Endothelial cell of umbilical vein (primary cell): ENCODE data around the gene CNPY3. TPM values are rescaled to one million over a fixed set of nuclear protein-coding genes. Genes with fewer than 3 reads are reported as not detected.
"Not testable (repeated sequence)": the region's sequence is repeated elsewhere in the genome, so short reads cannot be mapped to it uniquely, and the experiment has no call there.

Source experiments
- BruUV-seq: library from RNA; stranded (reverse); fragments of 400-500 nt; replicated peaks from 2 replicates; lab custom pipeline; 2021; lab: Mats Ljungman, UMichigan
- CTCF ChIA-PET: fragments of 300-600, 350-600 bp; sonication (Branson Sonifier 250); formaldehyde crosslinking; loops from one replicate; lab custom pipeline; 2021; ENCODE audit warnings: antibody characterized with exemption, inconsistent platforms; lab: Charles Lee
- POLR2A ChIA-PET: fragments of 300-600, 350-600 bp; sonication (Branson Sonifier 250); formaldehyde crosslinking; loops from one replicate; lab custom pipeline; 2021; ENCODE audit warnings: antibody characterized with exemption, inconsistent platforms; lab: Charles Lee
- DNase-seq: peaks from one replicate; pipeline ENCODE4 v3.0.0-alpha.2; 2011; ENCODE audit warnings: low read depth, low spot score
- FAIRE-seq: peaks from 2 replicates; lab custom pipeline; 2011; peaks lifted over from hg19 to GRCh38; lab: Jason Lieb, UNC
- H2AFZ ChIP-seq: 2 replicates; pipeline ENCODE4 v1.6.0; 2012; ENCODE audit warnings: low read depth, low read length, control low read depth, inconsistent platforms
- H3K27ac ChIP-seq: 2 replicates; pipeline ENCODE4 v1.5.1; 2011; ENCODE audit warnings: low read depth, mild to moderate bottlenecking, control low read depth, low read length, moderate library complexity; ENCODE audit not compliant: insufficient read depth
- H3K27me3 ChIP-seq, 2 experiments: 2 replicates each; pipeline versions ENCODE4 v1.6.0 to v1.6.1; 2011; ENCODE audit warnings: low read length in 2 of 2, mixed read lengths in 1 of 2; ENCODE audit not compliant: control insufficient read depth in 2 of 2, insufficient read depth in 2 of 2
- H3K36me3 ChIP-seq, 2 experiments: 2 replicates in 1 of 2; 3 replicates in 1 of 2; pipeline ENCODE4 v1.5.1; 2011; ENCODE audit warnings: low read length in 2 of 2, mild to moderate bottlenecking in 1 of 2, moderate library complexity in 1 of 2; ENCODE audit not compliant: control insufficient read depth in 2 of 2, insufficient read depth in 2 of 2; ENCODE audit errors: extremely low read depth in 1 of 2
- H3K4me1 ChIP-seq: 3 replicates; pipeline ENCODE4 v1.5.1; 2011; ENCODE audit warnings: mild to moderate bottlenecking, low read length; ENCODE audit not compliant: control insufficient read depth, insufficient read depth; ENCODE audit errors: extremely low read depth
- H3K4me2 ChIP-seq: 2 replicates; pipeline ENCODE4 v1.6.1; 2011; ENCODE audit warnings: low read length, control low read depth, mixed read lengths; ENCODE audit not compliant: insufficient read depth
- H3K4me3 ChIP-seq, 3 experiments: fragments of 200-600 bp in 1 of 3; sonication (generic), shearing (Covaris generic) in 1 of 3; replicated peaks in 1 of 3; 2 replicates each; pipeline ENCODE4 v1.5.1; 2011 to 2016; ENCODE audit warnings: control low read depth in 3 of 3, low read length in 3 of 3, mild to moderate bottlenecking in 2 of 3, inconsistent platforms in 1 of 3, low read depth in 1 of 3, moderate library complexity in 1 of 3; ENCODE audit not compliant: insufficient read depth in 1 of 3
- H3K79me2 ChIP-seq: 2 replicates; pipeline ENCODE4 v1.6.0; 2012; ENCODE audit warnings: low read length, inconsistent platforms; ENCODE audit not compliant: control insufficient read depth, insufficient read depth
- H3K9ac ChIP-seq: replicated peaks from 2 replicates; pipeline ENCODE3; 2011; ENCODE audit warnings: low read length, control low read depth; ENCODE audit not compliant: insufficient read depth; ENCODE audit errors: extremely low read depth
- H3K9me1 ChIP-seq: replicated peaks from 3 replicates; pipeline ENCODE4 v1.6.0; 2011; ENCODE audit warnings: mild to moderate bottlenecking, low read length; ENCODE audit not compliant: control insufficient read depth, insufficient read depth; ENCODE audit errors: extremely low read depth
- H3K9me3 ChIP-seq: replicated peaks from 2 replicates; pipeline ENCODE4 v1.5.1; 2012; ENCODE audit warnings: low read length, inconsistent platforms; ENCODE audit not compliant: control insufficient read depth, insufficient read depth
- H4K20me1 ChIP-seq: replicated peaks from 2 replicates; pipeline ENCODE3; 2011; ENCODE audit warnings: mild to moderate bottlenecking, low read length; ENCODE audit not compliant: control insufficient read depth, insufficient read depth; ENCODE audit errors: extremely low read depth
- EZH2 ChIP-seq: IDR thresholded peaks from 2 replicates; pipeline ENCODE4 v1.6.1; 2012; ENCODE audit warnings: borderline replicate concordance, low read depth, mild to moderate bottlenecking, moderate library complexity, low read length, inconsistent platforms; ENCODE audit not compliant: severe bottlenecking
- FOS ChIP-seq: IDR thresholded peaks from 2 replicates; pipeline ENCODE4 v1.6.1; 2011; ENCODE audit warnings: mild to moderate bottlenecking, low read length, moderate library complexity, borderline replicate concordance; ENCODE audit not compliant: insufficient read depth
- GATA2 ChIP-seq: IDR thresholded peaks from 2 replicates; pipeline ENCODE4 v1.7.0; 2011; ENCODE audit warnings: low read depth, mild to moderate bottlenecking, moderate library complexity, mixed read lengths, low read length; ENCODE audit not compliant: insufficient read length, insufficient read depth
- JUN ChIP-seq: IDR thresholded peaks from 2 replicates; pipeline ENCODE4 v1.6.1; 2011; ENCODE audit warnings: borderline replicate concordance, low read depth; ENCODE audit not compliant: insufficient read length, insufficient read depth
- MYC ChIP-seq: IDR thresholded peaks from one replicate; pipeline ENCODE4 v1.6.1; 2011; ENCODE audit warnings: mild to moderate bottlenecking, low read depth, low read length
- POLR2A ChIP-seq: IDR thresholded peaks from 2 replicates; pipeline ENCODE4 v1.6.1; 2012; ENCODE audit warnings: low read depth, mild to moderate bottlenecking, control low read depth, low read length
- POLR2AphosphoS5 ChIP-seq: IDR thresholded peaks from 2 replicates; pipeline ENCODE4 v1.6.1; 2012; ENCODE audit warnings: low read depth, mild to moderate bottlenecking, control low read depth, low read length, moderate library complexity; ENCODE audit not compliant: insufficient read depth
- dilution Hi-C: fragments of 300-500 bp; cut with MboI; formaldehyde crosslinking; loops from one replicate; pipeline ENCODE4 v1.15.0; 2019; ENCODE audit warnings: low sequenced_read_pairs; ENCODE audit not compliant: extremely low pct_ligation_motif_present
- intact Hi-C: fragments of 100-400 bp; cut with micrococcal nuclease; formaldehyde crosslinking; loops from one replicate; pipeline ENCODE4 v1.10.0; 2022
- polyA plus RNA-seq, 4 experiments: library from polyadenylated mRNA; depleted of rRNA in 3 of 4; stranded (reverse) in 3 of 4; unstranded in 1 of 4; fragments of >200 nt; gene quantifications; 2 replicates each; pipeline versions ENCODE4 v1.2.1 to v1.2.3, GENCODE V29; 2011 to 2012; ENCODE audit warnings: missing spikeins in 1 of 4
- total RNA-seq: library from RNA; stranded (reverse); gene quantifications from 2 replicates; pipeline ENCODE4 v1.2.3, GENCODE V29; 2021
- TF ChIP-seq, protein P1 (sequence below), 2 donors: IDR thresholded peaks; 1 replicate in 1 of 2; 2 replicates in 1 of 2; pipeline ENCODE4 v1.5.1; 2011; ENCODE audit warnings: low read length in 2 of 2, mild to moderate bottlenecking in 2 of 2, moderate library complexity in 2 of 2, control low read depth in 1 of 2, inconsistent platforms in 1 of 2, low read depth in 1 of 2; ENCODE audit not compliant: insufficient read depth in 1 of 2; ENCODE audit errors: extremely low read depth in 1 of 2
- TF ChIP-seq, protein P2 (sequence below): IDR thresholded peaks from 2 replicates; pipeline ENCODE4 v1.6.1; 2011; ENCODE audit not compliant: insufficient read depth, insufficient read length

The CNPY3 gene
- total and polyA plus RNA-seq, 2 donors (not counting 3 experiments of a cell fraction or from before 2014, with no cell fraction given) = 40.8 to 53.1 TPM

DNA sequence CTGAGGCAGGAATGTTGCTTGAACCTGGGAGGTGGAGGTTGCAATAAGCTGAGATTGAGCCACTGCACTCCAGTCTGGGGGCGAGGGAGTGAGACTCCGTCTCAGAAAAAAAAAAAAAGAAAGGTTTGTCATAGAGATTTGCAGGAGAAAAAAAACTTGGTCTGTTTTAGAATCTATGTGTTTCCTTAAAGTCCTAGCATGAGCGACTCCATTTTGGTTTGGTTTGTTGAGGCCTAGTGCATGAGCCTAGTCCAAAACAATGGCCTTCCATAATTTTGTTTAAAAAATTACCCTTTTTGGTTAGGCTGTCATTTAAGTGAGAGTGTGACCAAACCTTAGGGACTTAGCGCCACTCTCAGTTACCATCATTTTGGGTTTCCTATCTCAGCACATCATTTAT, 23.1 kb downstream of the CNPY3 start:
- no peaks in the 10 kb centered on the region for H3K79me2 ChIP-seq
- H3K4me1 ChIP-seq = no peaks in the 10 kb centered on the region
- intact Hi-C loops (no loop called here), dilution Hi-C loops (no loop called here)
- DNase-seq (no peak), FAIRE-seq (no peak)
- no TSS peak for BruUV-seq
- H3K36me3 ChIP-seq = no peaks in the 10 kb centered on the region
- no peak overlapping the region for H2AFZ ChIP-seq
- H3K9me1 ChIP-seq = no peaks in the 10 kb centered on the region
- TF ChIP-seq POLR2A (no peak), JUN (no peak), MYC (no peak), FOS (no peak), POLR2AphosphoS5 (no peak), GATA2 (no peak), EZH2 (no peak)
- TF ChIP-seq, protein P1, sequence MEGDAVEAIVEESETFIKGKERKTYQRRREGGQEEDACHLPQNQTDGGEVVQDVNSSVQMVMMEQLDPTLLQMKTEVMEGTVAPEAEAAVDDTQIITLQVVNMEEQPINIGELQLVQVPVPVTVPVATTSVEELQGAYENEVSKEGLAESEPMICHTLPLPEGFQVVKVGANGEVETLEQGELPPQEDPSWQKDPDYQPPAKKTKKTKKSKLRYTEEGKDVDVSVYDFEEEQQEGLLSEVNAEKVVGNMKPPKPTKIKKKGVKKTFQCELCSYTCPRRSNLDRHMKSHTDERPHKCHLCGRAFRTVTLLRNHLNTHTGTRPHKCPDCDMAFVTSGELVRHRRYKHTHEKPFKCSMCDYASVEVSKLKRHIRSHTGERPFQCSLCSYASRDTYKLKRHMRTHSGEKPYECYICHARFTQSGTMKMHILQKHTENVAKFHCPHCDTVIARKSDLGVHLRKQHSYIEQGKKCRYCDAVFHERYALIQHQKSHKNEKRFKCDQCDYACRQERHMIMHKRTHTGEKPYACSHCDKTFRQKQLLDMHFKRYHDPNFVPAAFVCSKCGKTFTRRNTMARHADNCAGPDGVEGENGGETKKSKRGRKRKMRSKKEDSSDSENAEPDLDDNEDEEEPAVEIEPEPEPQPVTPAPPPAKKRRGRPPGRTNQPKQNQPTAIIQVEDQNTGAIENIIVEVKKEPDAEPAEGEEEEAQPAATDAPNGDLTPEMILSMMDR (IDR thresholded peaks at IDR 0.05; ENCODE audit: extremely low read depth in 1 of 2, insufficient read depth in 1 of 2, low read depth in 1 of 2, low read length in 2 of 2) = no peak
- TF ChIP-seq, protein P2, sequence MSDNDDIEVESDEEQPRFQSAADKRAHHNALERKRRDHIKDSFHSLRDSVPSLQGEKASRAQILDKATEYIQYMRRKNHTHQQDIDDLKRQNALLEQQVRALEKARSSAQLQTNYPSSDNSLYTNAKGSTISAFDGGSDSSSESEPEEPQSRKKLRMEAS = no peak
- POLR2A ChIA-PET = interaction anchor here (0.6 kb wide), 1 partner anchor 10 kb away, joined by 3 read pairs; no protein-coding TSS in a partner anchor
- CTCF ChIA-PET = no interaction called here
- no peak overlapping the region for H3K4me2 ChIP-seq
- no peaks in the 10 kb centered on the region for H3K27me3 ChIP-seq
- no peaks in the 10 kb centered on the region for H4K20me1 ChIP-seq
- no peak overlapping the region for H3K9ac ChIP-seq
- no peaks in the 10 kb centered on the region for H3K9me3 ChIP-seq
- no peak overlapping the region for H3K27ac ChIP-seq
- H3K4me3 ChIP-seq = no peak overlapping the region

GRCh38 chr6:42954405-42954804, 25.1 kb downstream of the CNPY3 start:
- H4K20me1 ChIP-seq, H2AFZ ChIP-seq, BruUV-seq, H3K9ac ChIP-seq, FAIRE-seq, H3K4me2 ChIP-seq, intact Hi-C loops, dilution Hi-C loops, CTCF ChIA-PET, H3K4me1 ChIP-seq, POLR2A ChIA-PET, H3K4me3 ChIP-seq, H3K79me2 ChIP-seq, H3K36me3 ChIP-seq, H3K9me1 ChIP-seq, H3K27ac ChIP-seq, H3K27me3 ChIP-seq, DNase-seq, H3K9me3 ChIP-seq: not testable (repeated sequence)
